ENCODE results near the gene RAPGEF5.

RAPGEF5 gene

DNA sequence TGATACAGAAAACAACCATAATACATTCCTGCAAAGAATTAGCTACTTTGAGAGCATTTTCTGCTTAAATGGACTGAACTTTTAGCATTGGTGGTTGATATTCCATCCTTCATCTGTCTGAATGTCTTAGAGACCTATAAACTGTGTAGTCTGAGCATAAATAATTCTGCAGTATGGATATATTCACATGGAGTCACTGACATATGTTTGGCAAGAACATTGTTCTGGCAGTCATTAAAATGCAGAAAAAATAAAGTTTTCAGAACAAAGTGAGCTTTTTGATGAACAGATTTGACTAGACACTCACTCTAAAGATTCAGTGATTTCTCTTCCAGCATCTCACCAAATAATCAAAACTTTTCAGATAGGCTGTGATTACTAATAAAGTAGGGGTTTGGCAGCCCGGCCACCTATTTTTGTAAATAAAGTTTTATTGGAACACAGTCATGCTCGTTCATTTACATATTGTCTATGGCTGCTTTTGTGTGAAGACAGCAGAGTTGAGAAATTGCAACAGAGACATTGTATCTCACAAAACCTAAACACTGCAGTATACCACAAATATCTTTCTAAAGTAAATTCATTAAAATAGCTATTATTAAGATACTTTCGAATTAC is 44.1 kb upstream of the RAPGEF5 start:
- Histone ChIP-seq H3K27me3 (no peaks in the 10 kb centered on the region), H3K36me3 (no peaks in the 10 kb centered on the region), H3K9me3 (no peaks in the 10 kb centered on the region), H3K4me3 (ENCODE audit: low read depth, low read length) (no peak overlapping the region), H3K4me1 (peaks cover 27% of the 10 kb centered on the region)
- no peak for DNase-seq
- TF ChIP-seq, protein P1, sequence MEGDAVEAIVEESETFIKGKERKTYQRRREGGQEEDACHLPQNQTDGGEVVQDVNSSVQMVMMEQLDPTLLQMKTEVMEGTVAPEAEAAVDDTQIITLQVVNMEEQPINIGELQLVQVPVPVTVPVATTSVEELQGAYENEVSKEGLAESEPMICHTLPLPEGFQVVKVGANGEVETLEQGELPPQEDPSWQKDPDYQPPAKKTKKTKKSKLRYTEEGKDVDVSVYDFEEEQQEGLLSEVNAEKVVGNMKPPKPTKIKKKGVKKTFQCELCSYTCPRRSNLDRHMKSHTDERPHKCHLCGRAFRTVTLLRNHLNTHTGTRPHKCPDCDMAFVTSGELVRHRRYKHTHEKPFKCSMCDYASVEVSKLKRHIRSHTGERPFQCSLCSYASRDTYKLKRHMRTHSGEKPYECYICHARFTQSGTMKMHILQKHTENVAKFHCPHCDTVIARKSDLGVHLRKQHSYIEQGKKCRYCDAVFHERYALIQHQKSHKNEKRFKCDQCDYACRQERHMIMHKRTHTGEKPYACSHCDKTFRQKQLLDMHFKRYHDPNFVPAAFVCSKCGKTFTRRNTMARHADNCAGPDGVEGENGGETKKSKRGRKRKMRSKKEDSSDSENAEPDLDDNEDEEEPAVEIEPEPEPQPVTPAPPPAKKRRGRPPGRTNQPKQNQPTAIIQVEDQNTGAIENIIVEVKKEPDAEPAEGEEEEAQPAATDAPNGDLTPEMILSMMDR (IDR thresholded peaks at IDR 0.05; ENCODE audit: low read depth, low read length): no peak

DNA sequence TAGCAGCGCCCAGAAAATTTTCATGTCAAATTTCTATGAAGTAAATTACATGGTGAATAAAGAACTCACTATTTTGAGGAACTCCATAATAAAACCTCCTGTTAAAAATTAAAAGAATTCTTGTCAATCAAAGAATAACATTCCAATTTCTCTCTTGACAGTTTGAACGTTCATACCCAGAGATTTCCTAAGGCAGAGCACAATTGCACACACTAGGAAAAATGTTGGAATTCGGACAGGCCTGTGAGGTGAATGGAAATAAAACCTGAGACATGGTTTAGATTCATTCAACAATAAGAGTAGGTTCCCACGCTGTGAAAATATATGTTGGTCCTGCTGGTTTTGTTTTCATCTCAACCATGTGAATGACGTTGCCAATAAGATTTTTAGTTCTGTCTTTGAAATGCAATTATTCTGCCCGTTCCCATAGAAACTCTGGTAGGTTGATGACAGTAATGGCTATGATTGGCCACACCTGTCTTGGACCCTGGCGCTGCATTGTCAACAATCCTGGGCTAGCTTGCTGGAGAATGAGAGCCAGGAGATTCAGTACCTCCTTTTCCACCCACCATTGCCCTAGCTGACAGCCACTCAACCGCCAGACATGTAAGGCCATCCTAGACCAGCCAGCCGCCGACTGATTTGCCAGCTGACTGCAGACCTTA is 43.3 kb upstream of the RAPGEF5 start:
- TF ChIP-seq, protein P1 (IDR thresholded peaks at IDR 0.05; ENCODE audit: low read depth, low read length): no peak
- H3K36me3 ChIP-seq: no peaks in the 10 kb centered on the region
- H3K4me3 ChIP-seq (ENCODE audit: low read depth, low read length): no peak overlapping the region
- peak; percentile 32 for DNase-seq
- H3K9me3 ChIP-seq: no peaks in the 10 kb centered on the region
- H3K4me1 ChIP-seq: peaks cover 27% of the 10 kb centered on the region
- no peaks in the 10 kb centered on the region for H3K27me3 ChIP-seq

DNA sequence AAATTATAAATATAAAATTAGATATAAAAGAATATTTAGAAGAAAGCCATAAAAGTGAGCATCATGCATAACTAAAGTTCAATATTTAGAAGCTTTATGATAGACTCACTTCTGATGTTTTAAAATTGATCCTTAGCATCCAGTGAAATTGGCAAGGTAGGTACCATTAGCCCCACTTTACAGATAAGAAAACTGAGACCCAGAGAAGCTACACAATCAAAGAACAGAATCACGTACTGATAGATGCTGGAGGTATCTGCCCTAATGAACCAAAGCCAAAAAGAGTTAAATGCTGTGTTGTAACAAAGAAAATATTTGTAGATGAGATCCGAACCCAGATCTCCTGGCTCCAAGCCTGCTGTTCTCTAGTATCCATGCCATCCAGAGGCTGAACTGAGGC is 42.6 kb upstream of the RAPGEF5 start:
- TF ChIP-seq, protein P1 (IDR thresholded peaks at IDR 0.05; ENCODE audit: low read depth, low read length): no peak
- H3K4me3 ChIP-seq (ENCODE audit: low read depth, low read length): no peak overlapping the region
- H3K4me1 ChIP-seq: peaks cover 30% of the 10 kb centered on the region
- no peaks in the 10 kb centered on the region for H3K9me3 ChIP-seq
- H3K27me3 ChIP-seq: no peaks in the 10 kb centered on the region
- H3K36me3 ChIP-seq: no peaks in the 10 kb centered on the region
- no peak for DNase-seq

DNA sequence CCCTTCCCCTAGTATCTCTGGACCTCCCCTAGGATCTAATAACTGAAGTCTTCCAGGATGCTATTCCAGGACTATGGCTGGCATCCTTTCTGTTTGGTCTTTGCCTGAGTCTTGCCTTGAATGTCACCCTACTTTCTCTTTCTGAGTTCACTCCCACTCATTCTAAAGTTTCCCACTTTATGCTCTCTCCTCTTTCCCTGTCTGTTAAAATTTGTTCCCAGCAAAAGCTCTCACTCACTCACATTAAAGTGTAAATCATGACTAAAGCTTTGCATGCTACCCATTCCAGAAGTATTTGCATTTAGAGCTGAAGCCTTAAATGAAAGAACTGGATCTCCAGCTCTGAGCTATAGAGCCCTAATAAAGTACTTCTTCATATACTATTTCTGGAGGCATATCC is 42.1 kb upstream of the RAPGEF5 start:
- H3K27me3 ChIP-seq: no peaks in the 10 kb centered on the region
- no peaks in the 10 kb centered on the region for H3K36me3 ChIP-seq
- H3K9me3 ChIP-seq: no peaks in the 10 kb centered on the region
- peaks cover 35% of the 10 kb centered on the region for H3K4me1 ChIP-seq
- H3K4me3 ChIP-seq (ENCODE audit: low read depth, low read length): no peak overlapping the region
- TF ChIP-seq, protein P1 (IDR thresholded peaks at IDR 0.05; ENCODE audit: low read depth, low read length): no peak
- no peak for DNase-seq

DNA sequence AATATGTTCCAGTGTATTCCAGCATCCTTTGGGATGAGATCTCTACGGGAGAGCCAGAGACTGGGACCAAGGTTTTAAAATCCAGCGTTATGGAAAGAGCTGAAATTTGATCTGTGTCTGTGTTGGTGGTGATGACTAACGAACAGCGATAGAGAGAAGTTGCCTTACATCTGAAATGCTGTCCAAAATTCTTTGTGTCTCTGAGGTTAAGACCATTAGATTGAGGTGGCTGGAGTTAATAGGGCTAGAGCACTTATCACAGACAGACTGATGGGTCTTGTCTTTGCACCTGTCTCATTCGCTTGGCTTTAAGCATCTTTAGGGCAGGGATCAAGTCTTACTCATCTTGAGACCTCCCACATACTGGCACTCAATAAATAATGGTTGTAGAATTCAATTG is 41.0 kb upstream of the RAPGEF5 start:
- DNase-seq: no peak
- Histone ChIP-seq H3K9me3 (no peaks in the 10 kb centered on the region), H3K36me3 (no peaks in the 10 kb centered on the region), H3K4me1 (peaks cover 45% of the 10 kb centered on the region), H3K4me3 (ENCODE audit: low read depth, low read length) (no peak overlapping the region), H3K27me3 (no peaks in the 10 kb centered on the region)
- TF ChIP-seq, protein P1 (IDR thresholded peaks at IDR 0.05; ENCODE audit: low read depth, low read length): no peak

DNA sequence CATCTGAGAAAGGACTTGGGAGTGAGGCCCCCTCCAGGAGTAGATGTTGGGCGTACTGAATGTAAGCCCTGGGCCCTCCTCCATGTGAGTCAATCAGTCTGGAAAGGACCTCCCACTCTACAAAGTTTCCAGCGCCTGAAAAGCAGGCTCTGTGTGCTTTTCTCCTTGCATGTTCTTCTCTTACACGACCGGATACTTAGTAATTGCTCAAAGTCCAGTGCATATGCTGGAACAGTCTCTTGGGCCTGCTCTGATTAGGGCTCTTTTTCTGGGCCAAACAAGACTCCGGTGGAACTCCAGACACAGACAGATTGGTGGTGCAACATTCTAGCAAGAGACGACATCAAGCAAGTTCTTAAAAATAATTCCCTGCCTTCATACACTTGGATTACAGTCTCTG is 38.3 kb upstream of the RAPGEF5 start:
- Histone ChIP-seq H3K4me3 (ENCODE audit: low read depth, low read length) (no peak overlapping the region), H3K4me1 (peaks cover 33% of the 10 kb centered on the region), H3K27me3 (no peaks in the 10 kb centered on the region), H3K36me3 (no peaks in the 10 kb centered on the region), H3K9me3 (no peaks in the 10 kb centered on the region)
- DNase-seq: no peak
- TF ChIP-seq, protein P1 (IDR thresholded peaks at IDR 0.05; ENCODE audit: low read depth, low read length): no peak
